ENCODE results near the gene CBR3. TPM values are rescaled to one million over a fixed set of nuclear protein-coding genes. Genes with fewer than 3 reads are reported as not detected.

The CBR3 gene
- total RNA-seq, 1 donor from 2014 or later = 0.31 TPM

- DNase-seq (ENCODE audit: low spot score in 2 of 2, unreplicated experiment in 2 of 2) = no peak
- Mint-ChIP-seq H3K27me3 (ENCODE audit: low read depth) (no peaks in the 10 kb centered on the region), H3K36me3 (peaks cover 9% of the 10 kb centered on the region), H3K4me1 (no peaks in the 10 kb centered on the region), H3K4me3 (no peak overlapping the region), H3K9me3 (peaks cover 13% of the 10 kb centered on the region), H3K27ac (no peak overlapping the region)
- TF ChIP-seq CTCF (IDR thresholded peaks at IDR 0.05; ENCODE audit: unreplicated experiment) = no peak
These were observed 46.1 kb downstream of the CBR3 start for GRCh38 chr21:36180963-36181362.

- H3K27ac Mint-ChIP-seq = no peak overlapping the region
- DNase-seq (ENCODE audit: low spot score in 2 of 2, unreplicated experiment in 2 of 2) = no peak
These were observed 48.4 kb downstream of the CBR3 start for GRCh38 chr21:36183144-36183795.

GRCh38 chr21:36184545-36184944 lies 49.7 kb downstream of the CBR3 start:
- peaks cover 4% of the 10 kb centered on the region for H3K36me3 Mint-ChIP-seq
- peaks cover 4% of the 10 kb centered on the region for H3K9me3 Mint-ChIP-seq
- H3K4me3 Mint-ChIP-seq = no peak overlapping the region
- H3K4me1 Mint-ChIP-seq = peaks cover 12% of the 10 kb centered on the region
- no peak for DNase-seq (ENCODE audit: low spot score in 2 of 2, unreplicated experiment in 2 of 2)
- H3K27me3 Mint-ChIP-seq (ENCODE audit: low read depth) = no peaks in the 10 kb centered on the region
- H3K27ac Mint-ChIP-seq = no peak overlapping the region
- TF ChIP-seq CTCF (IDR thresholded peaks at IDR 0.05; ENCODE audit: unreplicated experiment) = no peak

More at GRCh38 chr21:36183144-36183795, 48.4 kb downstream of the CBR3 start:
- H3K4me1 Mint-ChIP-seq = peaks cover 4% of the 10 kb centered on the region
- H3K9me3 Mint-ChIP-seq = peaks cover 13% of the 10 kb centered on the region
- TF ChIP-seq CTCF (IDR thresholded peaks at IDR 0.05; ENCODE audit: unreplicated experiment) = no peak
- H3K36me3 Mint-ChIP-seq = peaks cover 9% of the 10 kb centered on the region
- no peak overlapping the region for H3K4me3 Mint-ChIP-seq
- H3K27me3 Mint-ChIP-seq (ENCODE audit: low read depth) = no peaks in the 10 kb centered on the region

GRCh38 chr21:36185523-36185922 lies 50.6 kb downstream of the CBR3 start:
- Mint-ChIP-seq H3K27ac (no peak overlapping the region), H3K36me3 (peaks cover 4% of the 10 kb centered on the region), H3K4me3 (no peak overlapping the region), H3K9me3 (peaks cover 4% of the 10 kb centered on the region), H3K4me1 (peaks cover 12% of the 10 kb centered on the region), H3K27me3 (ENCODE audit: low read depth) (no peaks in the 10 kb centered on the region)
- TF ChIP-seq CTCF (IDR thresholded peaks at IDR 0.05; ENCODE audit: unreplicated experiment) = no peak
- DNase-seq (ENCODE audit: low spot score in 2 of 2, unreplicated experiment in 2 of 2) = no peak

GRCh38 chr21:36186081-36186480 lies 51.2 kb downstream of the CBR3 start:
- Mint-ChIP-seq H3K36me3 (peaks cover under 1% of the 10 kb centered on the region), H3K4me3 (no peak overlapping the region), H3K9me3 (peaks cover under 1% of the 10 kb centered on the region), H3K27me3 (ENCODE audit: low read depth) (no peaks in the 10 kb centered on the region), H3K4me1 (peaks cover 12% of the 10 kb centered on the region), H3K27ac (no peak overlapping the region)
- DNase-seq (ENCODE audit: low spot score in 2 of 2, unreplicated experiment in 2 of 2) = no peak
- TF ChIP-seq CTCF (IDR thresholded peaks at IDR 0.05; ENCODE audit: unreplicated experiment) = no peak
